Measurements from ENCODE around the gene CEP170B.
"Not testable (repeated sequence)": the region's sequence is repeated elsewhere in the genome, so short reads cannot be mapped to it uniquely, and the experiment has no call there.

Gene CEP170B

GRCh38 chr14:104877806-104878550, 12.9 kb downstream of the CEP170B start:
- DNase-seq (ENCODE audit: low read depth, low spot score), result no peak

GRCh38 chr14:104878582-104878981, 13.5 kb downstream of the CEP170B start:
- no peak for DNase-seq (ENCODE audit: low read depth, low spot score)

- DNase-seq (ENCODE audit: low read depth, low spot score), result no peak
Observed at GRCh38 chr14:104879201-104879982, 14.3 kb downstream of the CEP170B start.

- no peak for DNase-seq (ENCODE audit: low read depth, low spot score)
Observed at GRCh38 chr14:104879983-104880565, 15.0 kb downstream of the CEP170B start.

- DNase-seq (ENCODE audit: low read depth, low spot score), result no peak
Observed at GRCh38 chr14:104880584-104881210, 15.6 kb downstream of the CEP170B start.

GRCh38 chr14:104881369-104881979, 16.4 kb downstream of the CEP170B start:
- DNase-seq (ENCODE audit: low read depth, low spot score), result no peak

GRCh38 chr14:104882325-104882973, 17.4 kb downstream of the CEP170B start:
- no peak for DNase-seq (ENCODE audit: low read depth, low spot score)

GRCh38 chr14:104882991-104883660, 18.1 kb downstream of the CEP170B start:
- no peak for DNase-seq (ENCODE audit: low read depth, low spot score)

- DNase-seq (ENCODE audit: low read depth, low spot score), result no peak
Observed at GRCh38 chr14:104883681-104884361, 18.8 kb downstream of the CEP170B start.

GRCh38 chr14:104884381-104884780, 19.3 kb downstream of the CEP170B start:
- not testable (repeated sequence) for DNase-seq (ENCODE audit: low read depth, low spot score)

GRCh38 chr14:104885031-104885972, 20.2 kb downstream of the CEP170B start:
- DNase-seq (ENCODE audit: low read depth, low spot score), result no peak

- DNase-seq (ENCODE audit: low read depth, low spot score), result no peak
Observed at GRCh38 chr14:104885973-104886689, 21.1 kb downstream of the CEP170B start.

GRCh38 chr14:104886690-104887622, 21.9 kb downstream of the CEP170B start:
- no peak for DNase-seq (ENCODE audit: low read depth, low spot score)

- DNase-seq (ENCODE audit: low read depth, low spot score), result no peak
Observed at GRCh38 chr14:104887623-104888488, 22.8 kb downstream of the CEP170B start.

GRCh38 chr14:104888489-104889374, 23.7 kb downstream of the CEP170B start:
- DNase-seq (ENCODE audit: low read depth, low spot score), result no peak

Data from activated CD4-positive, CD25-positive, alpha-beta regulatory T cell treated with anti-CD3 and anti-CD28 coated beads, Interleukin-2, amount 50 U/mL, for 16 hours (primary cell).